ENCODE results near the gene SLC19A2.

DNA sequence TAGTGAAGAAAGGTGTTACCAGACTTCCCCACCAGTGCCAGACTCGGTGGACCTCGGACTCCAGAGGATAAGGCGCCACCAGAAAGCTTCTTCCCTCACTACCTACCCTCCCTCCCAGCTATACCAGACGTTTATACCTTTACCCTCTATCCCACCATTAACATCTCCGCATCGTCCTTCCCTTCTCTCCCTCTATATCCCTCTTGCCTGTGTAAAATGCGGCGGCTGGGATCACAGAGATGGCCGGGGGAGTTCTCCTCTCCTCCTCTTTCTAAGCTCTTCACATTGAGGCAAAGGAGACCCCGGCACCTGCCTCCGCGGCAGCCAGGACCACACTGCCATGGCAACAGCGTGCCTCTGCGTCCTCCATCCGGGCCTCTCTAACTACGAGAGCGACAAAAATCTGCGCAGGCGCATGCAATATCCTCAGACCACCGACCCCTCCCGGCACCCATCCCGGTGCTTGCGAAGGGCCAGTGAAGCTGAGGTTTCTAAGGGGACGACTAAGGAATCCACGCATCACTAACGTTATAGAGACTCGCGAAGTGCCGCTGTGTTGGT, 58.6 kb downstream of the SLC19A2 start, which contains the start of gene CCDC181:
- TF ChIP-seq, protein P1, sequence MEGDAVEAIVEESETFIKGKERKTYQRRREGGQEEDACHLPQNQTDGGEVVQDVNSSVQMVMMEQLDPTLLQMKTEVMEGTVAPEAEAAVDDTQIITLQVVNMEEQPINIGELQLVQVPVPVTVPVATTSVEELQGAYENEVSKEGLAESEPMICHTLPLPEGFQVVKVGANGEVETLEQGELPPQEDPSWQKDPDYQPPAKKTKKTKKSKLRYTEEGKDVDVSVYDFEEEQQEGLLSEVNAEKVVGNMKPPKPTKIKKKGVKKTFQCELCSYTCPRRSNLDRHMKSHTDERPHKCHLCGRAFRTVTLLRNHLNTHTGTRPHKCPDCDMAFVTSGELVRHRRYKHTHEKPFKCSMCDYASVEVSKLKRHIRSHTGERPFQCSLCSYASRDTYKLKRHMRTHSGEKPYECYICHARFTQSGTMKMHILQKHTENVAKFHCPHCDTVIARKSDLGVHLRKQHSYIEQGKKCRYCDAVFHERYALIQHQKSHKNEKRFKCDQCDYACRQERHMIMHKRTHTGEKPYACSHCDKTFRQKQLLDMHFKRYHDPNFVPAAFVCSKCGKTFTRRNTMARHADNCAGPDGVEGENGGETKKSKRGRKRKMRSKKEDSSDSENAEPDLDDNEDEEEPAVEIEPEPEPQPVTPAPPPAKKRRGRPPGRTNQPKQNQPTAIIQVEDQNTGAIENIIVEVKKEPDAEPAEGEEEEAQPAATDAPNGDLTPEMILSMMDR (IDR thresholded peaks at IDR 0.05; ENCODE audit: insufficient read depth, low read length) = no peak
- TF ChIP-seq, protein P2, sequence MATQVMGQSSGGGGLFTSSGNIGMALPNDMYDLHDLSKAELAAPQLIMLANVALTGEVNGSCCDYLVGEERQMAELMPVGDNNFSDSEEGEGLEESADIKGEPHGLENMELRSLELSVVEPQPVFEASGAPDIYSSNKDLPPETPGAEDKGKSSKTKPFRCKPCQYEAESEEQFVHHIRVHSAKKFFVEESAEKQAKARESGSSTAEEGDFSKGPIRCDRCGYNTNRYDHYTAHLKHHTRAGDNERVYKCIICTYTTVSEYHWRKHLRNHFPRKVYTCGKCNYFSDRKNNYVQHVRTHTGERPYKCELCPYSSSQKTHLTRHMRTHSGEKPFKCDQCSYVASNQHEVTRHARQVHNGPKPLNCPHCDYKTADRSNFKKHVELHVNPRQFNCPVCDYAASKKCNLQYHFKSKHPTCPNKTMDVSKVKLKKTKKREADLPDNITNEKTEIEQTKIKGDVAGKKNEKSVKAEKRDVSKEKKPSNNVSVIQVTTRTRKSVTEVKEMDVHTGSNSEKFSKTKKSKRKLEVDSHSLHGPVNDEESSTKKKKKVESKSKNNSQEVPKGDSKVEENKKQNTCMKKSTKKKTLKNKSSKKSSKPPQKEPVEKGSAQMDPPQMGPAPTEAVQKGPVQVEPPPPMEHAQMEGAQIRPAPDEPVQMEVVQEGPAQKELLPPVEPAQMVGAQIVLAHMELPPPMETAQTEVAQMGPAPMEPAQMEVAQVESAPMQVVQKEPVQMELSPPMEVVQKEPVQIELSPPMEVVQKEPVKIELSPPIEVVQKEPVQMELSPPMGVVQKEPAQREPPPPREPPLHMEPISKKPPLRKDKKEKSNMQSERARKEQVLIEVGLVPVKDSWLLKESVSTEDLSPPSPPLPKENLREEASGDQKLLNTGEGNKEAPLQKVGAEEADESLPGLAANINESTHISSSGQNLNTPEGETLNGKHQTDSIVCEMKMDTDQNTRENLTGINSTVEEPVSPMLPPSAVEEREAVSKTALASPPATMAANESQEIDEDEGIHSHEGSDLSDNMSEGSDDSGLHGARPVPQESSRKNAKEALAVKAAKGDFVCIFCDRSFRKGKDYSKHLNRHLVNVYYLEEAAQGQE (IDR thresholded peaks at IDR 0.05; ENCODE audit: insufficient replicate concordance, low read depth) = no peak
- no peak for TF ChIP-seq POLR2AphosphoS5 (IDR thresholded peaks at IDR 0.05; ENCODE audit: low read depth)
- no peak for TF ChIP-seq GABPA (IDR thresholded peaks at IDR 0.05; ENCODE audit: low read depth)
- no peak for TF ChIP-seq SPI1 (IDR thresholded peaks at IDR 0.05; ENCODE audit: borderline replicate concordance, low read depth)

All from HL-60 (cell line).